HG03108 (cell line): ENCODE results near the gene ASMTL.
"Not testable (repeated sequence)": the region's sequence is repeated elsewhere in the genome, so short reads cannot be mapped to it uniquely, and the experiment has no call there.

Experiments
- ATAC-seq: cut with Tn5 transposase; IDR thresholded peaks from one replicate; pipeline ENCODE4 v1.9.1; 2021; ENCODE audit warnings: moderate library complexity; ENCODE audit not compliant: unreplicated experiment

ASMTL gene

GRCh38 chrX:1391707-1392375 lies 60.9 kb downstream of the ASMTL start, which contains the start of gene SLC25A6:
Gene SLC25A6 (minus strand): TSS chrX:1392113. CDS start chrX:1392009, 104 bp downstream.
- peak; percentile 95 for ATAC-seq

DNA sequence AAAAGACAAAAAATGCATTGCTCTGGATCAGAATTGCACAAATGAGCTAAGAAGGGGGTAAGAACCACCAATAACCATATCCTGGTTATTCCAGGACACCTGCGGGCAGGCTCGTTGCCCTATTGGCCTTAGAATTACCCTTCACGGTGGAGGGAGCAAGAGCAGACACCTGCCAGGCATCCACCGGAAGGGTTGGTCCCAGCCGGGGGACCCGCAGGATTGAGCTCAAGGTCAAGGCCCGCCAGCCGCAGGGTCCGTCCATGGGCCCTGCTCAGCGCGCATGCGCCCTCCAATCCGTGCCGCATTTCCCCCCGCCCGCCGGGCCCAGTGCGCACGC lies 61.4 kb downstream of the ASMTL start:
- ATAC-seq = no peak

- ATAC-seq = no peak
Measured at GRCh38 chrX:1390621-1391369, 61.9 kb downstream of the ASMTL start.

- no peak for ATAC-seq
Measured at GRCh38 chrX:1389993-1390285, 62.8 kb downstream of the ASMTL start.

- ATAC-seq = no peak
Measured at GRCh38 chrX:1389181-1389992, 63.3 kb downstream of the ASMTL start.

GRCh38 chrX:1388651-1389050 lies 64.1 kb downstream of the ASMTL start:
- ATAC-seq = no peak

GRCh38 chrX:1387141-1387776 lies 65.5 kb downstream of the ASMTL start:
- ATAC-seq = no peak

GRCh38 chrX:1386338-1387127 lies 66.2 kb downstream of the ASMTL start:
- ATAC-seq = no peak

- ATAC-seq = no peak
Measured at GRCh38 chrX:1385253-1386223, 67.2 kb downstream of the ASMTL start.

DNA sequence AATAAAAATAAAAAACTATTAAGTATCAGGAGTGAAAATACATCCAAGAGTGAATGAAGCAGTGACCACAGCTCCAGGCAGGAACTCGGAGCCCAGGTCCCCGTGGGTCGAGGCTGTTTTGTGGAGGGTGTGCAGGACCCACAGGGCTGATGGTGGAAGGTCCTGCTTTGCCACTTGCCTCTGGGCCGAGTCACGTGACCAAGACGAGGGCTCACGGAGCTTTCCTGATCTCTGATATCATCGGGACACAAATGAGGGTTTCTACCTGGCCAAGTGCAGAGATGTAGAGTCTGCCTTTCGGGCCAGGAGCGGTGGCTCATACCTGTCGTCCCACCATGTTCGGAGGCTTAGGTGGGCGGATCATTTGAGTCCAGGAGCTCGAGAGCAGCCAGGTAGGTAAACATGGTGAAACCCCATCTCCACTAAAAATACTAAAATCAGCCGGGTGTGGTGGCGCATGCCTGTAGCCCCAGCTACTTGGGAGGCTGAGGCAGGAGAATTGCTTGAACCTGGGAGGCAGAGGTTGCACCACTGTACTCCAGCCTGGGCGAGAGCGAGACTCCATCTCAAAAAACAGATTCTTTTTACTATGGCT lies 68.0 kb downstream of the ASMTL start:
- ATAC-seq = no peak

GRCh38 chrX:1380672-1381233 lies 72.0 kb downstream of the ASMTL start:
- no peak for ATAC-seq

- ATAC-seq = no peak
Measured at GRCh38 chrX:1378306-1378759, 74.4 kb downstream of the ASMTL start.

DNA sequence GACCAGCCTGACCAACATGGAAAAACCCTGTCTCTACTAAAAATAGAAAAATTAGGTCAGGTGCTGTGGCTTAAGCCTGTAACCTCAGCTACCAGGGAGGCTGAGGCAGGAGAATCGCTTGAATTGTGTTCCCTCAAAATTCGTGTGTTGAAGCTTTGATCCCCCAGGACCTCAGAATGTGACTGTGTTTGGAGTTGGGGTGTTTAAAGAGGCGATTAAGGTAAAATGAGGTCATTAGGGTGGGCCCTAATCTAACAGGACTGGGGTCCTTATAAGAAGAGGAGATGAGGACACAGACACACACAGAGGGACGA lies 84.4 kb downstream of the ASMTL start:
- ATAC-seq = no peak

DNA sequence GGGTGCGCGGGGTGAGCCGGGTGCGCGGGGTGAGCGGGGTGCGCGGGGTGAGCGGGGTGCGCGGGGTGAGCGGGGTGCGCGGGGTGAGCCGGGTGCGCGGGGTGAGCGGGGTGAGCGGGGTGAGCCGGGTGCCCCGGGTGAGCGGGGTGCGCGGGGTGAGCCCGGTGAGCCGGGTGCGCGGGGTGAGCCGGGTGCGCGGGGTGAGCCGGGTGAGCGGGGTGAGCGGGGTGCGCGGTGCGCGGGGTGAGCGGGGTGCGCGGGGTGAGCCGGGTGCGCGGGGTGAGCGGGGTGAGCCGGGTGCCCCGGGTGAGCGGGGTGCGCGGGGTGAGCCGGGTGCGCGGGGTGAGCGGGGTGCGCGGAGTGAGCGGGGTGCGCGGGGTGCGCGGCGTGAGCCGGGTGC lies 86.3 kb downstream of the ASMTL start:
- ATAC-seq = not testable (repeated sequence)

DNA sequence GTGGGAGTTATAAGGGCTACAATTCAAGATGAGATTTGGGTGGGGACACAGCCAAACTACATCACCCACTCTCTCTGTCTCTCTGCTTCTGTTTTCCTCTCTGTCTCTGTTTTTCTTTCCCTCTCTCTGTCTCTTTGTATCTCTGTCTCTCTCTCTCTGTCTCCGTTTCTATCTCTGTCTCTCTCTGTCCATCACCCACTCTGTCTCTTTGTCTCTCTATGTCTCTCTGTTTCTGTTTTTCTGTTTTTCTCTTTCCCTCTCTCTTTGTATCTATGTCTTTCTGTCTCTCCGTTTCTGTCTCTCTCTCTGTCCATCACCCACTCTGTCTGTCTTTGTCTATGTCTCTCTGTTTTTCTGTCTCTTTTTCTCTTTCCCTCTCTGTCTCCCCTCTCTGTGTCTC lies 90.8 kb downstream of the ASMTL start:
- no peak for ATAC-seq

GRCh38 chrX:1361275-1361674 lies 91.4 kb downstream of the ASMTL start:
- ATAC-seq = no peak

GRCh38 chrX:1360171-1360570 lies 92.5 kb downstream of the ASMTL start:
- no peak for ATAC-seq

- no peak for ATAC-seq
Measured at GRCh38 chrX:1359477-1359873, 93.2 kb downstream of the ASMTL start.
